C4-2B (cell line): ENCODE measurements around the gene GCH1.
"Not testable (repeated sequence)": the region's sequence is repeated elsewhere in the genome, so short reads cannot be mapped to it uniquely, and the experiment has no call there.

Source experiments
- H3K27ac ChIP-seq: fragments of 450-650 bp; 2 replicates; pipeline ENCODE4 v1.5.1; 2017
- ZFX ChIP-seq: fragments of 450-650 bp; IDR thresholded peaks from 2 replicates; pipeline ENCODE4 v1.6.1; 2017
- TF ChIP-seq, protein P1 (sequence below): fragments of 450-650 bp; conservative IDR thresholded peaks from 2 replicates; pipeline ENCODE4 v1.5.1; 2017; ENCODE audit warnings: mild to moderate bottlenecking

Gene GCH1

DNA sequence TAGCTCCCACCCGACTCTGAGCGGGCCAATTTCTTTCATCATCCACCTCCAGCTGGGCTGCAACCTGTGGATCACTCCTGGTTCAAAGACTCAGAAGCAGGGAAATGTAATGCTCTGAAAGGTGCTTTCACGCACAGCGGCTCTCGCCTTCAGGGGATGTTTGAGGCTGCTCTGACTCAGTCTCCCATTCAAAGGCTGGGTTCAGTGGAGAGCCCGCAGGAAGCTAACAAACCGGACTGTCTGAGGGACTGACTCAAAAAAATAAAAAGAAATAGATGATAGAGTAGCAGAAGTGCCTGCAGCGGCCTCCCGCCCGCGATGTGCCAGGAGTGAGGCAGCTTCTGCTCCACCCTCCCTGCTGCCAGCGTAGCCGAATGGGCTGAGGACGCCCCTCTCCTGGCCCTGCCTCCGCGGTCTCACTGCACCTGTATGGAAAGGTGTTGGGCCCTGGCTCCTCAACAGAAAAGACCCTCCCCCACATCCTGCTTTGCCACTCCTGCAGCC lies 98.0 kb downstream of the GCH1 start:
- no peak for TF ChIP-seq ZFX
- TF ChIP-seq, protein P1, sequence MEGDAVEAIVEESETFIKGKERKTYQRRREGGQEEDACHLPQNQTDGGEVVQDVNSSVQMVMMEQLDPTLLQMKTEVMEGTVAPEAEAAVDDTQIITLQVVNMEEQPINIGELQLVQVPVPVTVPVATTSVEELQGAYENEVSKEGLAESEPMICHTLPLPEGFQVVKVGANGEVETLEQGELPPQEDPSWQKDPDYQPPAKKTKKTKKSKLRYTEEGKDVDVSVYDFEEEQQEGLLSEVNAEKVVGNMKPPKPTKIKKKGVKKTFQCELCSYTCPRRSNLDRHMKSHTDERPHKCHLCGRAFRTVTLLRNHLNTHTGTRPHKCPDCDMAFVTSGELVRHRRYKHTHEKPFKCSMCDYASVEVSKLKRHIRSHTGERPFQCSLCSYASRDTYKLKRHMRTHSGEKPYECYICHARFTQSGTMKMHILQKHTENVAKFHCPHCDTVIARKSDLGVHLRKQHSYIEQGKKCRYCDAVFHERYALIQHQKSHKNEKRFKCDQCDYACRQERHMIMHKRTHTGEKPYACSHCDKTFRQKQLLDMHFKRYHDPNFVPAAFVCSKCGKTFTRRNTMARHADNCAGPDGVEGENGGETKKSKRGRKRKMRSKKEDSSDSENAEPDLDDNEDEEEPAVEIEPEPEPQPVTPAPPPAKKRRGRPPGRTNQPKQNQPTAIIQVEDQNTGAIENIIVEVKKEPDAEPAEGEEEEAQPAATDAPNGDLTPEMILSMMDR, result no peak
- H3K27ac ChIP-seq, result no peak overlapping the region

DNA sequence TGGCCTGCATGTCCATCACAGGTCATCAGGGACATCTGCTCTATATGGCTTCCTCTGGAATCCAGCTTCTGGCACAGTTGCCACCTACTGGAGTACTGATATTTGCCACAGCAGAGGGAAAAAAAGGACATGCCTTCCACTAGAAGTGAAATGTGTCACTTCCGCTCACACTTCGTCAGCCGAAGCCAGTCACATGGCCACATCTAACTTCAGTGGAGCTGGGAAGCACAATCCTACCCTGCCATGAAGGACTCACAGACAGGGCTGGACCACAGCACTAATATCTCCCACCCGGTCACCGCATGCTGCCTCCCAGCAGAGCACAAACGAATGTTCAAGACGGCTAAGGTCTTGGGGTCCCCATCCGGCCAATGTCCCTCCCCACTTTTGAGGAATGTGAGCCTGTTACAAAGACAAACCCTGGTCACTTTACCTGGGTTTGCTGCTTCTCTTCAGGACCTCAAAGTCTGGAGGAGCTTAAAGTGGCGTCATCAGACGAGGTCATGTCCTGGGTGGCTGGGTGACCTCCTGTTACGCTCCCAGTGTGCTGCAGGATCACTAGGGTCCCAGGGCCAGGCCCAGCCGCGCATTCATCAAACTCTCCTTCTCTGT lies 98.6 kb downstream of the GCH1 start:
- no peak for TF ChIP-seq ZFX
- TF ChIP-seq, protein P1, result no peak
- H3K27ac ChIP-seq, result no peak overlapping the region

DNA sequence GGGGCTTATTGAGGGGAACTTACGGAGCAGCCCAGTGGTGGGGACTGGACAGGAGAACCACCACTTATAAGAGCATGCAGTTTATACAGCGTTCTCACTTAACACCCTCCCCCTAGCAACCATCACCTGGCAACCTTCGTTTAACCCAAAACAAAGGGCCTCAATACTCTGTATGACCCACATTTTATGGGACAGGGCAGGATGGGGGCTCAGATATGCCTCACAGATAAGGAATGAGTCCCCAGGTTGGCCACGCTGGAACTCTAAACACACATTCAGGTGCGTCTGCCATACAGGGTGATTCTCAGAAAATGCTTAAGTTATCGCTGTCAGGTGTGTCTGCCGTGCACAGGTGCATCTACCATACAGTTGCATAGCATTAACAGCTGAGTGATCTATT lies 99.2 kb downstream of the GCH1 start:
- H3K27ac ChIP-seq, result no peak overlapping the region
- TF ChIP-seq ZFX, result no peak
- TF ChIP-seq, protein P1, result no peak

DNA sequence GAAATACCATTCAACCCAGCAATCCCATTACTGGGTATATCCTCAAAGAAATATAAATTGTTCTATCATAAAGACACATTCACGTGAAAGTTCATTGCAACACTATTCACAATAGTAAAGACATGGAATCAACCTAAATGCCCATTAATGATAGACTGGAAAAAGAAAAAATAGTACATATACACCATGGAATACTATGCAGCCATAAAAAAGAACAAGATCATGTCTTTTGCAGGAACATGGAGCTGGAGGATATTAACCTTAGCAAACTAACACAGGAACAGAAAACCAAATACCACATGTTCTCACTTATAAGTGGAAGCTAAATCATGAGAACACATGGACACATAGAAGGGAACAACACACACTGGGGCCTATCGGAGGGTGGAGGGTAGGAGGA lies 101.1 kb downstream of the GCH1 start:
- not testable (repeated sequence) for H3K27ac ChIP-seq

DNA sequence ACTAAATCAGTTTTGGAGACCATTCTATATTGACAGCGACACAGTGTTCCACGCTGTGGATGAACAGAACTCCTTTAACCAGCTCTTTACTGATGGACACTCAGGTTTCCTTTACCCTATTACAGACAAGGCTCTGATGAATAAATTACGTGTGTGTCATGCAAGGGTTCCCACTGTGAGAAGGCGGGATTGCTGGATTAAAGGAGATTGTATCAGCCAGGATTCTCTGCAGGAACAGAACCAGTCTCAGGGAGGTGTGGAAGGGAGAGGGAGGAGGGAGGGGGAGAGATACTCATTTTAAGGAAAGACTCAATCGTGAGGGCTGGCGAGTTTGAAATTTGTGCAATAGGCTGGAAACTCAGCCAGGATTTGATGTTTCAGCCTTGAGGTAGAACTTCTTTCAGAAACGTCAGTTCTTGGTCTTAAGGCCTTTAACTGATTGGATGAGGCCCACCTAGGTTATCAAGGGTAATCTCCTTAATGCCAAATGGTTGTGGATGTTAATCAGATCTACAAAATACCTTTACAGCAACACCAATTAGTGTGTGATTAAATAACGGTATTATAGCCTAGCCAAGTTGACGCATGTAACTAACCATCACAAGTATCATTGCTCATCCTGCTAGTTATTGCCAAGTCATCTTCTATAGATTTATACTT lies 104.0 kb downstream of the GCH1 start:
- no peak for TF ChIP-seq ZFX

DNA sequence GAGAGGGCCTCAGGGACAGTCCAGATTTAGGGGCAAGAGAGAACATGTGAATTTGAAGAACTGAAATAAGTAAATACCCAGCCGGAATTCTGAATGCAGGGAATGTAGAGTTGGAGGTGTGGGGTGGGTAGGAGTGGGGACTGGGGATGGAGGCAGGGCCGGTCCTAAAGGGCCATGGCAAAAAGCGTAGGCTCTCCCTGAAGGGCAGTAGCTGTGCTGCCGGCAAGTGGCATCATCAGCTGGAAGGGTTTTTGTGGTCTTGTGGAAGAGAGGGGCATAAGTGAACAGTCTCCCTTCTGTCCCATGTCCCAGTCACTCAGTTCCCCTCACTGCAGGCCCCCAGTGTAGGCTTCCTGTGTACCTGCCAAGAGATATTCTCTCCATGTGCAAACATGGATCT lies 104.6 kb downstream of the GCH1 start:
- no peak overlapping the region for H3K27ac ChIP-seq
- TF ChIP-seq, protein P1, result no peak
- no peak for TF ChIP-seq ZFX

More for the DNA sequence above, 104.0 kb downstream of the GCH1 start:
- no peak overlapping the region for H3K27ac ChIP-seq

DNA sequence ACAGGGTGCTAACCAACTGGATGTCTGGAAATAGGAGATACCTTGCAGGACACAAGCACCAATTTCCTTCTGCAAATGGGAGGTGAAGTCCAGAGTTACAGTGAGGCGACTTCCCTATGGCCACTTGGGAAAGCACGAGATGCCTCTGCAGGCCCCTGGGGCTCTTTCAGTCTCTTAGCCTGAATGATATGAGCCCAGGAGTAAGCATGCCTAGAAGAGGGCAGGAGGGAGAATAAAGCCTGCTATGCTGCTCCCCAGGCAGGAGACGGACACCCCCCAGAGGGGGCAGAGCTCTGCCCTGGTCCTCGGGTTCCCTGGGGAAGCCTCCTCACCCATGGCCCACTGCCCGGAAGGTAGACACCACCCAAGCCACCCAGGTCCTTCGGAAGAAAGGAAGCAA lies 105.1 kb downstream of the GCH1 start:
- no peak overlapping the region for H3K27ac ChIP-seq
- TF ChIP-seq ZFX, result no peak
- TF ChIP-seq, protein P1, result no peak

DNA sequence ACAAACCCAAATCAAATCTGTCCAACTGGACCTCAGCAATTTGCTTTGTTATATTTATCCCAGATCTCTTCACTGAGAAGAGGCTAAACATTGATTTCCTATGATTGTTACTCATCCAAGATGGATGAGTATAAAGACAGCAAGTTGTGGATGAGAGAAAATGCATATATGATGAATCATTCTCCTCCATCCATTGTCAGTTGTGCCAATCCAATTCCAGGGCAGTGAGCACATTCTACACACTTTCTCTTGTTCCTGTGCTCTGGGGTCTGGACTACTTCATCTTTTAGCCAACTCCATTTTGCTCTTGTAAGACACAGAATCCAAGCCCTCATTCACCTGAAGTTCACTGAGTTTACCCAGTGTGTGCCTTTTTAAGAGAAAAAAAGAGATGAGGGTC lies 105.7 kb downstream of the GCH1 start:
- H3K27ac ChIP-seq, result no peak overlapping the region
- no peak for TF ChIP-seq ZFX
- TF ChIP-seq, protein P1, result no peak
